ENCODE results near the gene USP6. TPM values are rescaled to one million over a fixed set of nuclear protein-coding genes. Genes with fewer than 3 reads are reported as not detected.
A peak's percentile ranks its signal among the peaks of the same experiment; 100 is the strongest.
"Not testable (repeated sequence)": the region's sequence is repeated elsewhere in the genome, so short reads cannot be mapped to it uniquely, and the experiment has no call there.

The USP6 gene
- total RNA-seq, 2 donors from 2014 or later, result 2.0 TPM; not detected in 1

GRCh38 chr17:5123343-5124124, 7.7 kb downstream of the USP6 start:
- H3K36me3 ChIP-seq, result no peaks in the 10 kb centered on the region
- no peak for ATAC-seq (ENCODE audit: insufficient number of reproducible peaks, low FRiP score, low read depth)
- no peaks in the 10 kb centered on the region for H3K27me3 ChIP-seq (replicated peaks; ENCODE audit: insufficient read depth)
- H3K9me3 ChIP-seq, result no peaks in the 10 kb centered on the region
- H3K4me1 ChIP-seq (ENCODE audit: control insufficient read depth in 1 of 2, low read depth in 2 of 2), result no peaks in the 10 kb centered on the region
- peak overlapping the region; percentile 71 for H3K4me3 ChIP-seq
- TF ChIP-seq CTCF (IDR thresholded peaks at IDR 0.05), result no peak
- no peak for DNase-seq (ENCODE audit: low spot score)
- H3K27ac ChIP-seq, result no peak overlapping the region

- H3K9me3 ChIP-seq; ATAC-seq (ENCODE audit: insufficient number of reproducible peaks, low FRiP score, low read depth); H3K36me3 ChIP-seq; DNase-seq (ENCODE audit: low spot score); H3K27ac ChIP-seq; H3K27me3 ChIP-seq (replicated peaks; ENCODE audit: insufficient read depth); H3K4me3 ChIP-seq; H3K4me1 ChIP-seq (ENCODE audit: control insufficient read depth in 1 of 2, low read depth in 2 of 2): not testable (repeated sequence)
These were observed 8.4 kb downstream of the USP6 start for GRCh38 chr17:5124125-5124760.

GRCh38 chr17:5124896-5125295, 9.1 kb downstream of the USP6 start:
- not testable (repeated sequence) for H3K4me3 ChIP-seq; H3K36me3 ChIP-seq; DNase-seq (ENCODE audit: low spot score); H3K9me3 ChIP-seq; H3K27ac ChIP-seq; ATAC-seq (ENCODE audit: insufficient number of reproducible peaks, low FRiP score, low read depth); H3K27me3 ChIP-seq (replicated peaks; ENCODE audit: insufficient read depth); H3K4me1 ChIP-seq (ENCODE audit: control insufficient read depth in 1 of 2, low read depth in 2 of 2)

GRCh38 chr17:5126719-5127488, 11.1 kb downstream of the USP6 start:
- no peaks in the 10 kb centered on the region for H3K36me3 ChIP-seq
- no peaks in the 10 kb centered on the region for H3K27me3 ChIP-seq (replicated peaks; ENCODE audit: insufficient read depth)
- no peaks in the 10 kb centered on the region for H3K9me3 ChIP-seq
- no peak for TF ChIP-seq CTCF (IDR thresholded peaks at IDR 0.05)
- ATAC-seq (ENCODE audit: insufficient number of reproducible peaks, low FRiP score, low read depth) (no peak), DNase-seq (ENCODE audit: low spot score) (no peak)
- no peak overlapping the region for H3K27ac ChIP-seq
- H3K4me1 ChIP-seq (ENCODE audit: control insufficient read depth in 1 of 2, low read depth in 2 of 2), result no peaks in the 10 kb centered on the region
- no peak overlapping the region for H3K4me3 ChIP-seq

GRCh38 chr17:5127910-5128309, 12.1 kb downstream of the USP6 start:
- no peaks in the 10 kb centered on the region for H3K27me3 ChIP-seq (replicated peaks; ENCODE audit: insufficient read depth)
- H3K36me3 ChIP-seq, result no peaks in the 10 kb centered on the region
- ATAC-seq (ENCODE audit: insufficient number of reproducible peaks, low FRiP score, low read depth) (no peak), DNase-seq (ENCODE audit: low spot score) (no peak)
- TF ChIP-seq CTCF (IDR thresholded peaks at IDR 0.05), result no peak
- no peaks in the 10 kb centered on the region for H3K4me1 ChIP-seq (ENCODE audit: control insufficient read depth in 1 of 2, low read depth in 2 of 2)
- H3K4me3 ChIP-seq, result no peak overlapping the region
- H3K27ac ChIP-seq, result no peak overlapping the region
- H3K9me3 ChIP-seq, result no peaks in the 10 kb centered on the region

GRCh38 chr17:5128387-5128786, 12.6 kb downstream of the USP6 start:
- H3K4me1 ChIP-seq (ENCODE audit: control insufficient read depth in 1 of 2, low read depth in 2 of 2); H3K36me3 ChIP-seq; H3K9me3 ChIP-seq; DNase-seq (ENCODE audit: low spot score); H3K27me3 ChIP-seq (replicated peaks; ENCODE audit: insufficient read depth); H3K4me3 ChIP-seq; ATAC-seq (ENCODE audit: insufficient number of reproducible peaks, low FRiP score, low read depth); H3K27ac ChIP-seq: not testable (repeated sequence)

Data from thoracic aorta (tissue), 2 donors.